ENCODE results near the gene ANKRD9. TPM values are rescaled to one million over a fixed set of nuclear protein-coding genes. Genes with fewer than 3 reads are reported as not detected.

The ANKRD9 gene
- total RNA-seq, 1 donor, result 15.6 TPM

GRCh38 chr14:102539544-102540314 is 30.2 kb upstream of the ANKRD9 start:
- DNase-seq (ENCODE audit: insufficient read length, low spot score, missing footprints), result peak; percentile 88
- Histone ChIP-seq H3K27ac (ENCODE audit: low read depth, low read length) (no peak overlapping the region), H2AFZ (ENCODE audit: low read length) (no peak overlapping the region), H3K9me3 (ENCODE audit: low read depth, low read length) (no peaks in the 10 kb centered on the region), H3K4me3 (ENCODE audit: insufficient read depth, low read length) (no peak overlapping the region), H3K36me3 (ENCODE audit: insufficient read depth, low read length) (no peaks in the 10 kb centered on the region), H3K27me3 (ENCODE audit: insufficient read depth, low read length) (peaks cover 16% of the 10 kb centered on the region), H4K20me1 (ENCODE audit: insufficient read depth, low read length) (no peaks in the 10 kb centered on the region), H3K4me1 (ENCODE audit: insufficient read depth, low read length) (peaks cover 4% of the 10 kb centered on the region), H3K4me2 (ENCODE audit: insufficient read depth, low read length) (no peak overlapping the region), H3K79me2 (ENCODE audit: insufficient read depth, low read length) (no peaks in the 10 kb centered on the region)
- TF ChIP-seq CTCF (IDR thresholded peaks at IDR 0.05; ENCODE audit: extremely low read depth, low read depth, low read length), result no peak

GRCh38 chr14:102538602-102539543 is 29.3 kb upstream of the ANKRD9 start:
- Histone ChIP-seq H3K4me2 (ENCODE audit: insufficient read depth, low read length) (no peak overlapping the region), H3K36me3 (ENCODE audit: insufficient read depth, low read length) (no peaks in the 10 kb centered on the region), H4K20me1 (ENCODE audit: insufficient read depth, low read length) (no peaks in the 10 kb centered on the region), H2AFZ (ENCODE audit: low read length) (peak overlapping the region; percentile 31), H3K4me3 (ENCODE audit: insufficient read depth, low read length) (no peak overlapping the region), H3K9me3 (ENCODE audit: low read depth, low read length) (no peaks in the 10 kb centered on the region), H3K27ac (ENCODE audit: low read depth, low read length) (no peak overlapping the region), H3K27me3 (ENCODE audit: insufficient read depth, low read length) (peaks cover 8% of the 10 kb centered on the region), H3K79me2 (ENCODE audit: insufficient read depth, low read length) (no peaks in the 10 kb centered on the region), H3K4me1 (ENCODE audit: insufficient read depth, low read length) (peaks cover 4% of the 10 kb centered on the region)
- peak; percentile 82 for DNase-seq (ENCODE audit: insufficient read length, low spot score, missing footprints)
- TF ChIP-seq CTCF (IDR thresholded peaks at IDR 0.05; ENCODE audit: extremely low read depth, low read depth, low read length), result no peak

GRCh38 chr14:102537981-102538601 is 28.5 kb upstream of the ANKRD9 start:
- no peak for TF ChIP-seq CTCF (IDR thresholded peaks at IDR 0.05; ENCODE audit: extremely low read depth, low read depth, low read length)
- Histone ChIP-seq H3K79me2 (ENCODE audit: insufficient read depth, low read length) (no peaks in the 10 kb centered on the region), H3K4me2 (ENCODE audit: insufficient read depth, low read length) (no peak overlapping the region), H2AFZ (ENCODE audit: low read length) (no peak overlapping the region), H3K9me3 (ENCODE audit: low read depth, low read length) (no peaks in the 10 kb centered on the region), H3K36me3 (ENCODE audit: insufficient read depth, low read length) (no peaks in the 10 kb centered on the region), H3K27ac (ENCODE audit: low read depth, low read length) (no peak overlapping the region), H4K20me1 (ENCODE audit: insufficient read depth, low read length) (no peaks in the 10 kb centered on the region), H3K27me3 (ENCODE audit: insufficient read depth, low read length) (peaks cover 4% of the 10 kb centered on the region), H3K4me3 (ENCODE audit: insufficient read depth, low read length) (no peak overlapping the region), H3K4me1 (ENCODE audit: insufficient read depth, low read length) (peaks cover 4% of the 10 kb centered on the region)
- DNase-seq (ENCODE audit: insufficient read length, low spot score, missing footprints), result no peak

Measured in osteoblast (primary cell).